ENCODE results near the gene CDH1.

CDH1 gene

DNA sequence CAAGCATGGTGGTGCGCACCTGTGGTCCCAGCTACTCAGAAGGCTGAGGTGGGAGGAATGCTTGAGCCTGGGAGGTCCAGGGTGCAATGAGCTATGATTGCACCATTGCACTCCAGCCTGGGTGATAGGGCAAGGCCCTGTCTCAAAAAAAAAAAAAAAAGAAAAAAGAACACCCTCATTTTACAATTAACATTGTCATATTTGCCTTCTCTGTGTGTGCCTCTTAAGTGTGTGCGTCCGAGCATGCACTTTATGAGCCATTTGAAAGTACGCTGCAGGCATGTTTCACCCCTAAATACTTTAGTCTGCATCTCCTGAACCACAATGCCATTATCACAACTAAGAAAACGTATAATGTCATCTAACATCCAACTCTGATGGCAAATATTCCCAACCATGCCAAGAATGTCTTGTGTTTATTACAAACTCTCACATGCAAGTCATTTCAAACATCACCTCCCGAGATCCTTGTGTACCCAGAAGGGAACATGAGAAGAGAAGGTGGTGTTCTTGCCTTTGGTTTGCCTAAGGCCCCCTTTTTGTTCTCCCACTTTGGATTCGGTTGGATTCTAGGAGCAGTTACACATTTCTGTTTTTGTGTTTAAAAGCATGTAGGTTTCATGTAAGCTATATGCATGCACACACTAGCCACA is 38.0 kb downstream of the CDH1 start:
- TF ChIP-seq, protein P1, sequence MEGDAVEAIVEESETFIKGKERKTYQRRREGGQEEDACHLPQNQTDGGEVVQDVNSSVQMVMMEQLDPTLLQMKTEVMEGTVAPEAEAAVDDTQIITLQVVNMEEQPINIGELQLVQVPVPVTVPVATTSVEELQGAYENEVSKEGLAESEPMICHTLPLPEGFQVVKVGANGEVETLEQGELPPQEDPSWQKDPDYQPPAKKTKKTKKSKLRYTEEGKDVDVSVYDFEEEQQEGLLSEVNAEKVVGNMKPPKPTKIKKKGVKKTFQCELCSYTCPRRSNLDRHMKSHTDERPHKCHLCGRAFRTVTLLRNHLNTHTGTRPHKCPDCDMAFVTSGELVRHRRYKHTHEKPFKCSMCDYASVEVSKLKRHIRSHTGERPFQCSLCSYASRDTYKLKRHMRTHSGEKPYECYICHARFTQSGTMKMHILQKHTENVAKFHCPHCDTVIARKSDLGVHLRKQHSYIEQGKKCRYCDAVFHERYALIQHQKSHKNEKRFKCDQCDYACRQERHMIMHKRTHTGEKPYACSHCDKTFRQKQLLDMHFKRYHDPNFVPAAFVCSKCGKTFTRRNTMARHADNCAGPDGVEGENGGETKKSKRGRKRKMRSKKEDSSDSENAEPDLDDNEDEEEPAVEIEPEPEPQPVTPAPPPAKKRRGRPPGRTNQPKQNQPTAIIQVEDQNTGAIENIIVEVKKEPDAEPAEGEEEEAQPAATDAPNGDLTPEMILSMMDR (IDR thresholded peaks at IDR 0.05; ENCODE audit: extremely low read depth, insufficient read depth, missing control alignments), result no peak
- DNase-seq (ENCODE audit: low spot score), result no peak
- in situ Hi-C loops (cut with MboI; ENCODE audit: low pct_unique_long_range_greater_than_20kb, low sequenced_read_pairs, unreplicated experiment), result no loop called here

DNA sequence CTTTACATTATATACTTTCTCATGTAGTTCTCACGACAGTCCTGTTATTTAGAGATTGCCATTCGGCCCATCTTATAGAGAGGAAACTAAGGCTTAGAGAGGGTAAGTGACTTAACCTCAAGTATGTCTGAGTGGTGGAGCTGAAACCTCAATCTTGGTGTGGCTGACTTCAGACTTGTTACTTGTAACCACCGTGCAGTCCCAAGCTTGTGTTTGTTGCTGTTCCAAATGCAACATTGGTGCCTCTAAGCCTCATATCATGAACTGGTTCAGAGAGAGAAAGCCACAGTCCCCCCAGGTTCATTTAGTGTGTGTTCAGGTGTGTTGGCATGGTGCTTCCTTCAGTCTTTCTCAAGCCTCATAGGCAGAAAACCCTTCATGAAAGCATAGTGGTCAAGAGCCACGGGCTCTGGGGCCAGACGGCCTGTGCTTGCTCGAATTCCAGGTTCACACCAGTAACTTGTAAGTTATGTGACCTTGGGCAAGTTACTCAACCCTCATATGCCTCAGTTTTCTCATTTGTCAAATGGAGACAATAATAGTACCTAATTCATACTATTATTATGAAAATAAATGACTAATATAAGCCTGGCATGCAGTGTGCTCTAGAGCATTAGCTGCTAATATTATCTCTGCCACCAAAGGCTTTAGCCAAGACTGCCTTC is 39.9 kb downstream of the CDH1 start:
- in situ Hi-C loops (cut with MboI; ENCODE audit: low pct_unique_long_range_greater_than_20kb, low sequenced_read_pairs, unreplicated experiment), result no loop called here
- DNase-seq (ENCODE audit: low spot score), result peak; percentile 60
- TF ChIP-seq, protein P1 (IDR thresholded peaks at IDR 0.05; ENCODE audit: extremely low read depth, insufficient read depth, missing control alignments), result no peak

DNA sequence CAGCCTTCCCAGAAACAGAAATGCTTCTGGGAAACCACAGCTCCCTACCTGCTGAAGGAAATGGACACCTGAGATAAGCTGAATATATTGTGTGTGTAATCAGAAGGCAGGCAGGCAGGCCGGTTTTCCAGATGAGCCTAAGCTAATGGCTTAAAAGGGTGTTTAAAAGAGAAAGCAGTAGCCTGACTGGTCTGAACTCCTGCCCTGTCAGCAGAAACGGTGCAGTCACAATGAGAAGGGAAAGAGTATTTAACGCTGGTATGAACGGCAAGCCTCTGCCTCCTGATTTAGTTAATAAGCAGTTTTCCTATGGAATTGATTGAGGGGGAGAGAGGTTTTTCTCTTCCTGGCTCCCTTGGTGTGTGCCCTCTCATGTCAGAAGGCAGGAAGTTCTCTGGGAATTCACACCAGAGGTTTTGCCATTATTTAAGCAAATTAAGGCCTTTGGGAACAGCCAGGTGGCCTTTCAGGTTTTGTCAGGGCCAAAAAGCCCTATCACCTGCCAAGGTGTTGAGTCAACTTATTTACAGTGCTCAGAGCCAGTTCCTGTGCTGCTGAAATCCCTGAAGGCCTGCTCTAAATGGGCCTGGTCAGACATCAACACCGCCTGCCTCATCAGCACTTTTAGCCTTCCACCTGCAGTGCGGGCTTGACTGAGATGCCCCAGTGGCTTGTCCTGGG is 41.6 kb downstream of the CDH1 start:
- TF ChIP-seq, protein P1 (IDR thresholded peaks at IDR 0.05; ENCODE audit: extremely low read depth, insufficient read depth, missing control alignments), result no peak
- no peak for DNase-seq (ENCODE audit: low spot score)
- in situ Hi-C loops (cut with MboI; ENCODE audit: low pct_unique_long_range_greater_than_20kb, low sequenced_read_pairs, unreplicated experiment), result no loop called here

DNA sequence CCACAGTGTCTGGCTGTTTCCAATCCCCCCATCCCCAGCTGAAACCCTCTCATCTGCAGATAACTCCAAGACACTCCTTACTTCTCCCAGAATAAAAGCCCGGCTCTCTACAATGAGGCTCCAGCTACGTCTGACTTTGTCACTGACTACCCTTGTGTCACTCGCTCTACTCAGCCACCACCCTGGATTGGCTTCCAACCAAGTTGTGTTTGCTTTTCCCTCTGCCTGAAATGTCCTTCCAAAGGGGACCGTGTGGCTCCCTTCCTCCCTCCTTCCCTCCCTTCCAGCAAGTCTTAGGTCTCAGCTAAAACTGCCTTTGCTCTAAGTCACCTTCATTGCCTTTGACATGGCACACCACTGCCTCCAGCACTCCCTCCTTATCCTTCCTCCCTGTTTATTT is 42.8 kb downstream of the CDH1 start:
- in situ Hi-C loops (cut with MboI; ENCODE audit: low pct_unique_long_range_greater_than_20kb, low sequenced_read_pairs, unreplicated experiment), result no loop called here
- no peak for DNase-seq (ENCODE audit: low spot score)
- TF ChIP-seq, protein P1 (IDR thresholded peaks at IDR 0.05; ENCODE audit: extremely low read depth, insufficient read depth, missing control alignments), result no peak

DNA sequence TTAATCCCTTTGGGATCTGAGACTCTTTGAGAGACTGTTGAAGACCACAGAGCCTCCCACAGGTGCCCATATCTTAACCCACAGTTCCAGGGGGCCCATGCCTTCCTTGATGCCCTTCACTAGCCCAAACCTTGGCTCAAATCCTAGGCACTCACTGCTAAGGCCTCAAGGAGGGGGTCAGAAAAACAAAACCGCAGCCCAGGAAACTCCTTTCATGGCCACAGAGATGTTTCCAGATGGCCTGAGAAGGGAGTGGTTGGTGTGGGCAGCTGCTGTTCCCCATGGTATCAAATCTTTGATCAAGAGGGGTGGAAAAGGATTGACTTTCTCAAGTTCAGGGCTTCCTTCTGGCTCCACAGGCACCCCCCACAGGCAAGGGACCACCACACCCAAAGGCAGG is 44.7 kb downstream of the CDH1 start:
- TF ChIP-seq, protein P1 (IDR thresholded peaks at IDR 0.05; ENCODE audit: extremely low read depth, insufficient read depth, missing control alignments), result no peak
- DNase-seq (ENCODE audit: low spot score), result no peak
- in situ Hi-C loops (cut with MboI; ENCODE audit: low pct_unique_long_range_greater_than_20kb, low sequenced_read_pairs, unreplicated experiment), result no loop called here

DNA sequence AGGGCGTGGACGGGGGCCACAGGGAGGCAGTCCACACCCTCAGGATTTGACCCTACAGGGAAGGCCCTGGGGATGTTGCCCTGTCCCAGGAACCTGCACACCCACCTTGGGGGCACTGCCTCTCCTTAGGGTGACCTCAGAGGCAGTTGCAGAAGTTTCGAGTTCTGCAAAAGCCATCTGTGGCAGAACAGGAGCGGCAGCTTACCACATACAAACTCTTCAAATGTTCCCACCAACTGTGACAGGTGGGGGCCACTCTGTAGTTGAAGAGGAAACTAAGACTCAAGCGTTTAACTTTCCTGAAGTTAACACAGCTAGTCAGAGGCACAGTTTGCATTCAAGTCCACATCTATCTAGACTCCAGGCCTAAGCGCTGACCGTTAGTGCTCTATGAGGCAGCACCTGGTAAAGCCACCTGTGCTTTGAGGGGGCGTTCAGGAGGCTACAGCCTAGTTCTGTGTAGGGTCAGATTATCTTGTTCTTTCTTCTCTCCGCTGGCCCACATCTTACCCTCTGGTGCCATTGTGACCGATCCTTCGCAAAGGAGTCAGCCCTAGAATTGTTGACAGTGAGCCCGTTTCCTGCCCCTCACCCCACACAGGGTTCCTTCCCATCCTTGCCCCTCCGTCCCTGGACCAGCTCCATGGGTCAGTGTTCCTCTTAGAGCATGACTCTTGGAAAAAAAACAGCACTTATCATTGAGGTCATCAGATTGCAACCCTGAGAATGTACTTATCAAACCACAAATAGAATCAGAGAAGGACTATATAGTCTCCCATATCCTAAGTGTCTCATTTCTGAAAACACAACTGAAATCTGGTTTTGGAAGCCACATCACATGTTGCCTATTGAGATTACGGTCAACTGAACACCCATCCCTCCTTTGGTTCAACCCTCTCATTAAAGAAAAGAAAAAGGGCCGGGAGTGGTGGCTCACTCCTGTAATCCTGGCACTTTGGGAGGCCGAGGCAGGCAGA is 45.4 kb downstream of the CDH1 start:
- in situ Hi-C loops (cut with MboI; ENCODE audit: low pct_unique_long_range_greater_than_20kb, low sequenced_read_pairs, unreplicated experiment), result no loop called here
- TF ChIP-seq, protein P1 (IDR thresholded peaks at IDR 0.05; ENCODE audit: extremely low read depth, insufficient read depth, missing control alignments), result no peak
- DNase-seq (ENCODE audit: low spot score), result peak; percentile 44

Data from GM13977 (cell line).